ENCODE results near the gene SEC16B. TPM values are rescaled to one million over a fixed set of nuclear protein-coding genes. Genes with fewer than 3 reads are reported as not detected.

Gene SEC16B
- total and polyA plus RNA-seq, 2 of the 13 experiments (the other 11 are each of a cell fraction or from before 2014, with no cell fraction given), result 4.6 to 5.8 TPM

- TF ChIP-seq ATRX (CRISPR knock-in tag; IDR thresholded peaks at IDR 0.05; ENCODE audit: borderline replicate concordance) (no peak), PAWR (CRISPR knock-in tag; IDR thresholded peaks at IDR 0.05; ENCODE audit: borderline replicate concordance) (no peak), TEAD3 (CRISPR knock-in tag; optimal IDR thresholded peaks at IDR 0.05; ENCODE audit: borderline replicate concordance) (peak; percentile 47), MAZ (IDR thresholded peaks at IDR 0.05; ENCODE audit: borderline replicate concordance, low read depth, low read length) (no peak), MAZ (CRISPR knock-in tag; IDR thresholded peaks at IDR 0.05; ENCODE audit: low read depth) (0 out of 2 replicates have a peak, but pooled peaks have one; percentile 16), MATR3 (CRISPR knock-in tag; IDR thresholded peaks at IDR 0.05) (no peak), ZMYM4 (CRISPR knock-in tag; IDR thresholded peaks at IDR 0.05) (peak; percentile 72), BCLAF1 (IDR thresholded peaks at IDR 0.05) (no peak), ZNF644 (CRISPR knock-in tag; IDR thresholded peaks at IDR 0.05; ENCODE audit: low read depth) (peak; percentile 81)
- TF ChIP-seq, protein P1, sequence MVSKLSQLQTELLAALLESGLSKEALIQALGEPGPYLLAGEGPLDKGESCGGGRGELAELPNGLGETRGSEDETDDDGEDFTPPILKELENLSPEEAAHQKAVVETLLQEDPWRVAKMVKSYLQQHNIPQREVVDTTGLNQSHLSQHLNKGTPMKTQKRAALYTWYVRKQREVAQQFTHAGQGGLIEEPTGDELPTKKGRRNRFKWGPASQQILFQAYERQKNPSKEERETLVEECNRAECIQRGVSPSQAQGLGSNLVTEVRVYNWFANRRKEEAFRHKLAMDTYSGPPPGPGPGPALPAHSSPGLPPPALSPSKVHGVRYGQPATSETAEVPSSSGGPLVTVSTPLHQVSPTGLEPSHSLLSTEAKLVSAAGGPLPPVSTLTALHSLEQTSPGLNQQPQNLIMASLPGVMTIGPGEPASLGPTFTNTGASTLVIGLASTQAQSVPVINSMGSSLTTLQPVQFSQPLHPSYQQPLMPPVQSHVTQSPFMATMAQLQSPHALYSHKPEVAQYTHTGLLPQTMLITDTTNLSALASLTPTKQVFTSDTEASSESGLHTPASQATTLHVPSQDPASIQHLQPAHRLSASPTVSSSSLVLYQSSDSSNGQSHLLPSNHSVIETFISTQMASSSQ (IDR thresholded peaks at IDR 0.05; ENCODE audit: low read depth), result no peak
- TF ChIP-seq, protein P1 (CRISPR knock-in tag; IDR thresholded peaks at IDR 0.05; ENCODE audit: borderline replicate concordance), result peak; percentile 33; the same call in 1 of the 2 replicates
- TF ChIP-seq, protein P2, sequence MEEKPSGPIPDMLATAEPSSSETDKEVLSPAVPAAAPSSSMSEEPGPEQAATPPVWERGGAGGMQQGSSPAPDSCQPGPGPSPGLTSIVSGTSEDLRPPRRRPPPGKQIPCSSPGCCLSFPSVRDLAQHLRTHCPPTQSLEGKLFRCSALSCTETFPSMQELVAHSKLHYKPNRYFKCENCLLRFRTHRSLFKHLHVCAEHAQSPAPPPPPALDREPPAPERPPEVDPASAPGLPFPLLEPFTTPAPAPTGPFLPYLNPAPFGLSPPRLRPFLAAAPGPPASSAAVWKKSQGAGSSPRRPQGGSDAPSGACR (CRISPR knock-in tag; IDR thresholded peaks at IDR 0.05), result peak; percentile 65; the same call in 1 of the 2 replicates
Observed at GRCh38 chr1:177969825-177970371, at the start of gene SEC16B (continued).

Measured in HepG2 (cell line).